Stimulated activated CD8-positive, alpha-beta memory T cell treated with anti-CD3 and anti-CD28 coated beads, Interleukin-4, amount 100 ng/mL, for 24 hours (primary cell): ENCODE results near the gene PRPSAP1.

Experiments
- DNase-seq: peaks from one replicate; pipeline ENCODE4 v3.0.0-alpha.2; 2020; ENCODE audit warnings: low read depth

Gene PRPSAP1

GRCh38 chr17:76353599-76354316, at the start of gene PRPSAP1:
PRPSAP1 (minus strand) TSS chr17:76353916; CDS start chr17:76353703, 213 bp downstream.
- peak; percentile 69 for DNase-seq

DNA sequence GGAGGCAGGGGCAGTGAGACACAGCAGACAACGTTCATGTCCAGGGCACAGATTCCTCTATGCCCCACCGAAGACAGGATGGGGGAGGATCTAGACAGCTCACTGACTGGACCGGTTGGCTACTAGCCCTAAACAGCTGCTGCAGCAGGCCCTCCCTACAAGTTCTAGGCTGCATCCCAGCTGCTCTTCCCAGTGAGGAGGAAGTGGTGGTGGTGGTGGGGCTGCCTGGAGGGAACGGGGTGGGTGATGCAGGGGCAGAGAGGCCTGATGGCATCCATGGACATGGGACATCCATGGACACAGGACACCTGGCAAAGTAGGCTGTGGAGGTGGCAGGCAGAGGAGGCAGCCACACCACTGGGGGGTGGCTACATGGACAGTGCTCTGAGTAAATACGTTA, 49.0 kb upstream of the PRPSAP1 start:
- no peak for DNase-seq

DNA sequence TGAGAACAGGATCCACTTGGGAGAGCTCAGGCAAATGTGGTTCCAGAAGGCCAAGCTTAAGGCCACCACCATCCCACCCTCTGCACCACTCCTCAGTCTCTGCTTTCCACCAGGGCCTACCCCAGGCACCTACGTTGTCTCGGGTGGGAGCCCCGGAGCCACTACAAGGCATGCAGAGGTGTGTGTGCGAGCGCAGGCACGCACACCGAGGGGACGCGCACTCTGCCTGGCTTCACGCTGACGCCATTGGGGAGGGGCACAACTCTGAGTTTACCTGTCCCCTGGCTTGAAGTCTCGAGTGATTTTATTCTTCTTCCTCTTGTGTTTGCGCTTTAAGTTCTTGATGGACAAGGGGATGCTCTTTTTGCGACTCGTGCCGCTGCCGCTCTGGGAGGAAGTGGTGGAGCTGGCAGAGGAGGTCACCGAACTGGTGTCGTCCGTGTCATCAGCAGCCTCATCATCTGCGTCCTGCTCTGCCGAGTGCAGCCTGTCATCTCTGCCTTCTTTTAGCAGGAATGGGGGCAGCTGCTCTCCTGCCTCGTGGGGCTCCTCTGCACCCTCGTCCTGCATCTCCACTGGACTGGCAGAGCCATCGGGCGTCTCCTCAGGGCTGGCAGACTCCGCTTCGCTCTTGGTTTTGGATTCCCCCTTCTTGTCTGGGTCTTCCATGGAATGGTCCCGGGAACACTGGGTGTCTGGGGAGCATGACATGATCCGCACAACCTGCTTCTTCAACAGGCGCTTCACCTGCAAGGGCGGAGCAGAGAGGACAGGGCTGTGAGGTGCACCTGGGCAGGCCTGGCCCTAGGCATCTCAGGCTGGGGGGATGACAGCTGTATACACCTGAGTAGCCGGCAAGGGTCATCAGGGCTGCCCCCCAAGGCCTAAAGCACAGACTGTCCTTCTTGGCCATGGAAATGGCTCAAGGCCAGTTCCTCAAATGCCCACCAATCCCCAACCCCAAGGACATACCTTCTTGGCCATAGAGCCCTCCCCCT, 45.8 kb upstream of the PRPSAP1 start:
- no peak for DNase-seq

- DNase-seq: no peak
Measured at GRCh38 chr17:76398523-76399174, 44.9 kb upstream of the PRPSAP1 start.

DNA sequence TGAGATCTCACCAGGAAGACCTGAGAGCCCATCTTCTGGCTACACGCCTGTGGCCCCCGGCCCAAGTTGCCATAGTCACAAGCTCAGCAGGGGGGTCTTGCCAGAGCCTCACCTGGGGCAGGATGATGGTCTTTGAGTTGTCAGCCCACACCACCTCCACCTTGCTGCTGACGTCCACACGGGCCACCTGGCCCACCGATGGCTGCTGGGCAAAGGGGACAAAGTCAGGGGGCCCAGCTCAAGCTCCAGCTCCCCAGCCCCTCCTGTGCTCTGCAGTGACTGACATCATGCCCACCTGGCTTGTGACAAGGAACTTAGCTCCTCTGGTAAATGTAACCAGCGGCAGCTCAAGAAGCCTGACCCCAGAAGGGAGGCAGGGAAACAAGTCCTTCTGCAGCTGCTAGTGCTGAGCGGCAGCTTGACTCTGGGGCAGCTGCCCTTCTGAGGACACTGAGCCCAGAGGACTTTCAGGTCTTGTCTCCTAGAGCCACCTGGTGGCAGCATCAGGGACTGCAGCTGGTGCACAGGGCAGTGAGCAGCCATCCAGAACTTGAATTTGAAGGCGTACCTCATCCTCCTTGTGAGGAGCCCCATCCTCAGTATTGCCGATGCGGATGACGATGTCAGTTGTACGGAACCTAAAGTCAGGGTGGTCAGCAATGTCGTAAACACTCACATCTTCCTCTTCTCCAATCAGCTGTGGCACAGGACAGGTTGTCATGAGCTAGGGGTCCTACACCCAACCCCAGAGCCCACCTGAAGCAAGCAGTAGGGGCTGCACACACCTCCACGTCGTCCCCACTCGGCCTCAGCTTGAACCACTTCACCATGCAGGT, 44.2 kb upstream of the PRPSAP1 start:
- peak; percentile 81 for DNase-seq

DNA sequence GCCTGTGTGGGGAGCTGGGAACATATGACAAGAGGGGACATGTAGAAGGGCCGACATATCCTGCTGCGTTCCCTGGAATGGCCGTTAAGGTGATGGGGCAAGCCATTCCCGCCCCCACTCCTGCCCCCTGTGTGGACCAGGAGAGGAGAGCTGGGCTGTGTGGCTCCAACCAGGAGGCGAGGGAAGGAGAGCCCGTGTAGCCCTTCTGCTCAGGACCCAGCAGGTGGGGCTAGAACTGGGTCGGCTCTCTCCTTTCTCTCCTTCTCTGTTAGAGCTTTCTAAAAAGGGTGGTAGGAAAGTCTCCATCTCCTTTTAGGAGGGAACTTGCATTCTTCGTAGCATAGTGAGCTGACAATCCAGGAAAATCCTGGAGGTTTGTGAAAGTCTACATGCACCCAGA, 43.5 kb upstream of the PRPSAP1 start:
- DNase-seq: no peak

DNA sequence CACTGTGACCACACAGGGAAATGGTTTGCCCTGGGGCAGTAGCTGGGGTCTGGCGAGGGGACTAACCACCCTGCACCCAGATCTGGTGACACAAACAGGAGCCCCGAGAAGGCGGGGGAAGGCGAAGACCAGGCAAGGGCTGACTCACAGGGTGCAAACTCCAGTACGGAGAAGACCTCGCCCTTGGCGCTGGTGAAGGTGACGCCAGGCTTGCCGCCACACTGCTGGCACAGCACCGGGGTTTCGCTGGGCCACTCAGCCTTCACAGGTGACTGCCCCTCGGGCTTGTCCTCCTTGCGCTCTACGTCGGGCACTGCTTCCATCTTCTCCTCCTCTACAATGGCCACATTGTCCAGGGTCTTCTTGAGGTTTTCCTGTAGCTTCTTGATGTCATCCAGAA, 42.3 kb upstream of the PRPSAP1 start:
- DNase-seq: no peak

DNA sequence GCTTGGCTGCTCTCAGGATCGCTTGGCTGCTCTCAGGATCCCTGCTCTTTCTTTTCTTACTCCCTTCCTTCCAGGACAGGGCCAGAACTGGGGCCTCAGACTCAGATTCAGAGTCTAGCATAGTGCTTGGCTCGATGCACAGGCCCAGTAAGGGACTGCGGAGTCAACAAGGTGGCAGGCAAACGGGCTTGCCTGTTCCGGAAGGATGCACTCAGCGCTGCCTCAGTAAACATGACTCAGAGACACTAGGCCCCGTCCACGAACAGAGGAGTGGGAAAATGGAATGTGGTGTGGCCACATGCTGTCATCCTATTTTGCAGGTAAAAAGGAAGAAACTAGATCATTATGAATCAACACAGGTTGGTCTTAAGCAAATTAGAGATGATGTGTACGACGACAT, 40.5 kb upstream of the PRPSAP1 start:
- no peak for DNase-seq

GRCh38 chr17:76391200-76391715, 37.5 kb upstream of the PRPSAP1 start:
- DNase-seq: no peak

DNA sequence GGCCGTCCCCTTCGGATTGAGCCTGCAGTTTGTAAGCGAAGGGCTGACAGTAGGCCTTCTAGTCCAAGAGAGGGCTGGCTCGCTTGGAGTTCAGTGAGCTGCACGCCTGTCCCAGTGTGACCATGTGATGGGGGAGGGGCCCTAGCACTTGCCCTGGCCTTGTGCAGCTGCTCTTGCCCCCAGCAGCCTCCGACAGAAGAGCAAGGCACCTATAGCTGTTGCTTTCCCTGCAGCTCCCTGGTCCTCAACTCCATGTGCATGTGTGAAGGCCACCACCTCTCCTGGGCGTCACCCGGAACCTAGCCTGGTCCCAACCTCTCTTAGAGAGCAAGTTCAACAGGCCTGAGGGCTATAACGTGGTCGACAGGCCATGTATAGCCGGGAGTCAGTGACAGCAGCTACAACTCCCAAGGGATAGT, 36.3 kb upstream of the PRPSAP1 start:
- no peak for DNase-seq

DNA sequence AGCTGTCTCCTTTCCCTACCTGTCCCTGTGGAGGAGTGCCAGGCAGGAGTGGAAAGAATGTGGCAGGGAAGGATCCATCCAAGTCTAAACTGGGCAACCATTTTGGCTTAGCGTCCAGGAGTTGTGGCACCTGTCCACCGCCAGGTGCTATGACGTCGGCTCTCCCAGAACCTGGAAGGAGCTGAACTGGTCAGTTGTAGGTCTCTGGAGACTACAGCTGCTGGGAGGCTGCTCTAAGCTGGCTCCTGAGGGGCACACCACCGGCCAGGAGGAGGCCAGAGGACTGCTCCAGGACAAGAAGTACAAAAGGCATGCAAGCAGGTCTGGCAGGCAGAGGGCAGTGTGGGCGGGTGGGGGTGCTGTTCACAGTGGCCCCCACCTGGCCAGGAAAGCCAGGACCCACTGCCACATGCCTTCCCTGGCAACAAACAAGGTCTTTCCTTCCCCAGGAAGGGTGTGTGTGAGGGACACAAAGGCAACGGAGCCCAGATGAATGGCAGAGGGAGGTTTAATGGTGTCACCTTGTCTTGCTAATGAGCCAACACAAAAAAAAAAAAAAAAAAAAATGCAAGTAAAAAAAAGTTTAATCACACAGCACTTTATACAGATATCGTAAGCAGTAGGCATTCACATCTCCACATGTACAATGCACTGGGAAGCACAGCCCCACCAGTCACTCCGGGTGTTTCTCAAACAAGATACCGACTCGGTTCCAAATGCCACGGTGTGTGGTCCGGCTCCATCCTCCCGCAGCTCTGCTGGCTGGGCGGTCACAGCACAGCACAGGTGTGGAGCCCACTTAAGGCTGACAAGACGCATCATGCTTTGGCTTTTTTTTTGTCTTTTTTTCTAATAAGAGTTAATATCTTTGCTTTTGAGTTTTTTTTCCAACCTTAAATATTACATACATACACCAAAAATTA, 35.5 kb upstream of the PRPSAP1 start:
- DNase-seq: no peak

GRCh38 chr17:76386966-76387765, 33.5 kb upstream of the PRPSAP1 start:
- no peak for DNase-seq

DNA sequence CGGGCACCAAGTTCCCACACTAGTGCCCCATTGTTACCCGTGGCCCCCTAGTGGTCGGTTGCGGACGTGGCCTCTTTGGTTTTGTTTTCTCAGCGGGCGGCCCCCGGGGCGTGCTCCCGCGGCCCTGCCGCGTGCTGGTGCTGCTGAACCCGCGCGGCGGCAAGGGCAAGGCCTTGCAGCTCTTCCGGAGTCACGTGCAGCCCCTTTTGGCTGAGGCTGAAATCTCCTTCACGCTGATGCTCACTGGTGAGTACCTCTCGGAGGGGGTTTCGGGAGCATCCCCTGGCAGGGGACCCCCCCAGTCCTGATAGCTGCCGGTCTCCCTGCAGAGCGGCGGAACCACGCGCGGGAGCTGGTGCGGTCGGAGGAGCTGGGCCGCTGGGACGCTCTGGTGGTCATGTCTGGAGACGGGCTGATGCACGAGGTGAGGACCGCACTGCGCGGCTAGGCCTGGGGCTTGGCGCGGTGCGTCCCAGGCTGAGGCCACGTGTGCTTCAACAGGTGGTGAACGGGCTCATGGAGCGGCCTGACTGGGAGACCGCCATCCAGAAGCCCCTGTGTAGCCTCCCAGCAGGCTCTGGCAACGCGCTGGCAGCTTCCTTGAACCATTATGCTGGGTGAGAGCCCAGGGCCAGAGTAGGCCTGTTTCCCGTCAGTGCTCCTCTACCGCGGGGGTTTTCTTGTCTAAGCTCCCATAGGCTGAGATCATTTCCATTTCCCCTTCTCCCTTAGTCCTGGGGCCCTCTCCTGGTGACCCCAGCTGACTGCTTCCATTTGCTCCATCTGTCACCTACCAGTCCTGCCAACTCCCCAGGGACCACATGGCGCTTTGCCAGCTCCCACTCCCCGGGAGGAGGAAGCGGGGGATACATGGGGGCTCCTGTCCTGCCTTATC, 32.4 kb upstream of the PRPSAP1 start:
- peak; percentile 71 for DNase-seq

- DNase-seq: no peak
Measured at GRCh38 chr17:76384987-76385891, 31.5 kb upstream of the PRPSAP1 start.

DNA sequence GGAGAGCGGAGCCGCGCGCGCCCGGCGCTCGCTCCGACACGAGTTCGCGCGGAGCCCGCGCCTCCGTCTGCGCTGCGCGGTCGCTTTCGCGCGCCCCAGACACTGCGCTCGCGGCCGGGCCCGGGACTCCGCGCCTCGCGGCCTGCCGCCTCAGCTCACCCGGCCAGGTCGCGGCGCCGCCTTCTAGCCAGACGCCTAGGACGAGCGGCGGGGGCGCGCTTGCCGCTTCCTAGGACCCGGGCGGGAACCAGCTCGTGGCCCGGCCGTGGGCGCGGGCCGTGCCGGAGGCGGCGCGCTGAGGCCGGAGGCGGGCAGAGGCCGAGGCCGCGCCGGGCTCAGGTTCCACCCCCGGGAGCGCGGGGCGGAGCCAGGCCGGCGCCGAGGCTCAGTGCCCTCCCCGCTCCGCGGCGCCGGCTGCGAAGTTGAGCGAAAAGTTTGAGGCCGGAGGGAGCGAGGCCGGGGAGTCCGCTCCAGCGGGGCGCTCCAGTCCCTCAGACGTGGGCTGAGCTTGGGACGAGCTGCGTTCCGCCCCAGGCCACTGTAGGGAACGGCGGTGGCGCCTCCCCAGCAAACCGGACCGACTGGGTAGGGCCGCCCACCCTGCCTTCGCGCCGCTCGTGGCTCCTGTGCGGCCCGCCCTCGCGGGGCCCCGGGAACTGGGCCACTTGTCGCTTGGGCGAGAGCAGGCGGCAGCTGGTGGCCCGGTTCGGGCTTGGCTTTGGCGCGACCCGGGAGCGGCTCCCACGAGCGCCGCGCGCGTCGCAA, 30.7 kb upstream of the PRPSAP1 start, which contains the start of gene SPHK1:
Gene SPHK1 (plus strand): TSS at position 388 of the 765 bp plus-strand sequence. CDS start 1,036 bp downstream, outside the sequence.
- DNase-seq: peak; percentile 62

DNA sequence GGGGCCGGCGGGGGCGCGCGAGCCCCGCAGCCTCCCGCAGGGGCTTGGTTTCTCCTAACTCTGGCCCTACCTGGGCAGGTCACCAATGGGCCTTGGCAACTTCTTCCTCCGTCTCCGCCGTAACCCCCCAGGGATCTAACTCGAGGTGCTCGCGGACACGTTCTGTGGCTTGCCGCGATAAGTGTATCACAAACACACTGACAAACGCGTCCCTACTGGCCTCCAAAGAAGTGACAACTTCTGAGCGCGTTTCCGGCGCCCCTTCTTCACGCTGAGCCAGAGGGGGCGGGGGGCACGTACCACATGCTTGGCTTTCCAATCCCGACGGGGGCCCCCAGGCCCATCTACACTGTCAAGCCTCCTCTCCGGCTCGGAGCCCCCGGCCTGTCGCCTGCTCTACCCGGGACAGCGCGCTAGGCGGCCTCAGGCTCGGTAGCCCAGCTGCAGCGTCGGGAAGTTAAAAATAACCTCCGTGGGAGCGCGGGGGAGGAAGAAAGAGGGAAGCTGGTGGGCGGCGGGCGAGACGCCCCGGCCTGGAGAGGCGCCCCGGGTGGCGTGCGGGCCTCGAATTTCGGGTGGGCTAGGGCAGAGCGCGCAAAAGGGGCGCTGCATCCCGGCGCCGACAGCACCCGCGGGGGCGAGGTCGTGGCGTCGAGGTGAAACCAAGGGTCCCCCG, 30.0 kb upstream of the PRPSAP1 start:
- peak; percentile 38 for DNase-seq
